ENCODE data around the gene MED26. TPM values are rescaled to one million over a fixed set of nuclear protein-coding genes. Genes with fewer than 3 reads are reported as not detected.

Gene MED26
- total and polyA plus RNA-seq, 2 of the 8 experiments (the other 6 are each of a cell fraction or from before 2014, with no cell fraction given): 5.3 to 10.7 TPM

DNA sequence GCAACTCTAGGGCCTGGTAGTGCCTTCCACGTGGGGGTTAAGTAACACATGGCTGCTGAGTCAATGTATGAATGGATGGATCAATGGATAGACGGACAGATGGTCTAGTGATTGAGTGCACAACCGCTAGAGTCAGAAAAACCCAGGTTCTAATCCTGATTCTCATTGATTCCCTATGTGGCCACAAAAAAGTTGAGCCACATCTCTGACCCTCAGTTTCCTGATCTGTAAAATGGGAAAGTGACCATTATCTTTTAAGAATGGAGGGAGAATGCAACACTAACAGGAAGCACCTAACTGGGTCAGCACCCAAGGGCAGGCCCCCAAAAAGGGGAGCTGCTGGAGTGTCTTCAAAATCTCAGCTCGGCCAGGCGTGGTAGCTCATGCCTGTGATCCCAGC lies 29.4 kb upstream of the MED26 start (continued):
- no peak for TF ChIP-seq RBBP5 (IDR thresholded peaks at IDR 0.05; ENCODE audit: borderline replicate concordance, low read depth, low read length)
- TF ChIP-seq CEBPB (IDR thresholded peaks at IDR 0.05; ENCODE audit: low read depth, low read length): no peak
- TF ChIP-seq PHF8 (conservative IDR thresholded peaks at IDR 0.05; ENCODE audit: low read depth, low read length): no peak

Measured in H1 (cell line).